NCI-H1048 (cell line): ENCODE data around the gene PIM2.
"Not testable (repeated sequence)": the region's sequence is repeated elsewhere in the genome, so short reads cannot be mapped to it uniquely, and the experiment has no call there.

Source experiments
- DNase-seq: peaks from one replicate; lab custom pipeline; 2025; lab: John Stamatoyannopoulos, UW

PIM2 gene

DNA sequence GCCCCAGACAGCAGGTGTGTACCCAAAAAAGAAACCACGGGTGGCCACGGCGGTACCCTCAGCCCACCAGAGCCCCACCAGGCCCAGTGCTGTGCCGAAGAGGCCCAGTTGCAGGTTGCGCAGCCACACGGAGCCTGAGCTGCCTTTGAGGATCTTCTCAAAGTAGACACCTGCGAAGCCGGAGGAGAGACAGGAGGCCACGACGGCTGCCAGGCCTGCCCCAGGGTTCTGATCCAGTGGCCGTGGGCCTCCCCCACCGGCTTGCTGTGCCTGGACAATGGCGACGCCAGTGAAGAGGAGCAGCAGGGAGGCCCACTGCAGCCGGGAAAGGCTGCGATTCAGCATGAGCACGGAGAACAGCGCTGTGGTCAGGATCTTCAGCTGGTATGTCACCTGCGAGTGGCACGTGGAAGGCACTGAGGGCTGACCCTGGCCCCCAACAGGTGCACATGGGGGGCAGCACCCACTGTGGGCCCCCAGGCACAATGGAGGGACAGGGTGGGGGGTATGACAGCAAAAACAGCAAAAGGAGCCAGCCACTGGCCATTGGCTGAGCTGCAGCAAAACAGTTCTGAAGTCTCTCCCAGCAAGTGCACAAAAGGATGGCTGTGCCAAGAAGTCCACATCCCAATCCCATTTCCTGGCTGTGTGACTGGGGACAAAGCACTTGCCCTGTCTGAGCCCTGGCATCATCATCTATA, 13.6 kb downstream of the PIM2 start:
- no peak for DNase-seq

DNA sequence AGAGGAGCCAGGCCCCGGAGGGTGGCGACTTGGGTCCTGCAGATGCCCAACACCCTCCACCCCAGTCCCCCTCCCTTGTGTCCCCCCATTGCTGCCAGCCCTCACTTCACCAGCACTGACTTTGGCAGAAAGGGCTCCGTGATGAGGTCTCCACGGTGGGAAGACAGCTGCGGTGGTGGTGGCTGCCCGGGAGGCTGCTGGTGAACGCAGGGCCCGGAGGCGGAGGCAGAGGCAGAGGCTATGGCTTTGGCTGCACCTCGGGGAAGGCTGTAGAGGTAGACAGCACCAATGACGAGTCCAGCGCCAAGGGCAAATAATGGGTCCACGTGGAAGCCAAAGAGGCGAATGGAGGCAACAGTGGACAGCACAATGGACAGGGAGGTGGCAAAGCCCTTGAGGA, 14.2 kb downstream of the PIM2 start:
- no peak for DNase-seq

DNA sequence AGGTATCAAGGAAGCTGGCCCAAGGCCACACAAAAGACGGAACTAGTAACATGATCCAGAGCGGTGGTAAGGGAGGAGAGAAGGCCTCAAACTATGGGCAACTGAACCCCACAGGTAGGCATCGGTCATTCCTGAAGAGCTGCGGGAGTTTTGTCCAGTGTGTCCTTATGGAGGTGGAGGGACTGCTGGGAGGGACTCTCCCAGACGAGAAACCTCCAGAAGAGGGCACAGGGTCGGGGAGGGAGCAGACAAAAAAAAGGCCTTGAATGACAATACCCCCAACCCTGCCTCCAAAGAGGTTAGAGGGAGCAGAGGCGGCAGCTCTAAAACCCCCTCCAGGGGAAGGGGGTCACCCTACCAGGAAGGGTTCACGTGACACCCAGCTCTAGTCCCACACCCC, 14.6 kb downstream of the PIM2 start:
- no peak for DNase-seq

DNA sequence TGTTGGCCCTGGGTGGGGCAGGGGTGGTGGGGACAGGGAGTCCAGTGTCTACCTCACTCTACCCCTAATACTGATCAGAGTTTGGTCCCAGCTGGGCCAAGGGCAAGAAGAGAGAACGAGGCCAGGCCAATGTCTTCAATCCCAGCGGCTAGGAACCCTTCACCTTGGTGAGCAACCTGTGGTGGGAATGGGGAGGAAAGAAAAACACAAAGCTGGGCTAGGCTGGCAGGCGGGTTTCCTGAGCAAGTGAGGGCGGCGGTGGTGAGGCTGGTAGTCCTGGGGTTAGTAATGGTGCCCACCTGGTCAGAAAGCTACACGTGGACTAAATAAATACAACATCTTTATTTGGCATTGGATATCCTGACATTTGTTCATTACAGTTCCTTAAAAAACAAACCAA, 15.5 kb downstream of the PIM2 start:
- no peak for DNase-seq

DNA sequence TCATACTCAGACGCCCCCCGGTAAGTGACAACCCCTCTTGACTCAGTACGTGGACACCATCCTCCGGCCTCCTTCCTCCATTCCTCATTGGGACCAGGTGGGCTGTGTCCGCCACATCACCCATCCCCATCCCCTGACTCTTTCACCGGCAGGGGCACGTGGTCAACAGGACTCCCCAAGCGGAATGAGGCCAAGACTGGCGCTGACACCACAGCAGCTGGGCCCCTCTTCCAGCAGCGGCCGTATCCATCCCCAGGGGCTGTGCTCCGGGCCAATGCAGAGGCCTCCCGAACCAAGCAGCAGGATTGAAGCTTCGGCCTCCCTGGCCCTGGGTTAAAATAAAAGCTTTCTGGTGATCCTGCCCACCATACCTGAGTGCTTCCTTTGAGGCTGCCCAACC, 16.0 kb downstream of the PIM2 start:
- DNase-seq = no peak

DNA sequence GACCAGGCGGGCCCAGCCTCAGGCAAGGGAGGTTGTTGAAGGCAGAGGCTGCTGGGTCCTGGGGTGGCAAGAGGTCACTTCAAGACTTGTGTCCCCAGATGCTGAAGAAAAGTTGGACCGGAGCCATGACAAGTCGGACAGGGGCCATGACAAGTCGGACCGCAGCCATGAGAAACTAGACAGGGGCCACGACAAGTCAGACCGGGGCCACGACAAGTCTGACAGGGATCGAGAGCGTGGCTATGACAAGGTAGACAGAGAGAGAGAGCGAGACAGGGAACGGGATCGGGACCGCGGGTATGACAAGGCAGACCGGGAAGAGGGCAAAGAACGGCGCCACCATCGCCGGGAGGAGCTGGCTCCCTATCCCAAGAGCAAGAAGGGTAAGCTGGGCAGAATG, 16.7 kb downstream of the PIM2 start:
- DNase-seq = no peak

DNA sequence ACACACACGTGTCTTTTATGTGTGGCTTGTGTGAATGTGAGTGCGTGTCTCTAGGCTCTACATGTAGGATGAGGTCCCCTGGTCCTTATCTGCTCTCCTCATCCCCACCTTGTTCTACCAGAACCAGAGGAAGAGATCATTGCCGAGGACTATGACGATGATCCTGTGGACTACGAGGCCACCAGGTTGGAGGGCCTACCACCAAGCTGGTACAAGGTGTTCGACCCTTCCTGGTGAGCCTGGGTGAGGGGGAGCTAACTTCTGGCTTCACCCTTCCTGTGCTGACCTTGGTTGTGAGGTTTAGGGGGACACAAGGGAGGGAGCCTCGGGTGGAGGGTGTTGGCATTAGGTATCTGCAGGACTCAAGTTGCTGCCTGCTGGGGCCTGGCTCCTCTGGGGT, 17.8 kb downstream of the PIM2 start:
- DNase-seq = no peak

DNA sequence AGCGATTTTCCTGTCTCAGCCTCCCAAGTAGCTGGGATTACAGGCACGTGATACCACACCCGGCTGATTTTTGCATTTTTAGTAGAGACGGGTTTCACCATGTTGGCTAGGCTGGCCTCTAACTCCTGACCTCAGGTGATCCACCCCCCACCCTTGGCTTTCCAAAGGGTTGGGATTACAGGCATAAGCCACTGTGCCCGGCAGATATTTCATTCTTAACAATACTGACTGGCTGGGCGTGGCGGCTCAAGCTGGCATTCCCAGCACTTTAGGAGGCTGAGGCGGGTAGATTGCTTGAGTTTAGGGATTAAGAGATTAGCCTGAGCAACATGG, 19.8 kb downstream of the PIM2 start:
- DNase-seq = no peak

DNA sequence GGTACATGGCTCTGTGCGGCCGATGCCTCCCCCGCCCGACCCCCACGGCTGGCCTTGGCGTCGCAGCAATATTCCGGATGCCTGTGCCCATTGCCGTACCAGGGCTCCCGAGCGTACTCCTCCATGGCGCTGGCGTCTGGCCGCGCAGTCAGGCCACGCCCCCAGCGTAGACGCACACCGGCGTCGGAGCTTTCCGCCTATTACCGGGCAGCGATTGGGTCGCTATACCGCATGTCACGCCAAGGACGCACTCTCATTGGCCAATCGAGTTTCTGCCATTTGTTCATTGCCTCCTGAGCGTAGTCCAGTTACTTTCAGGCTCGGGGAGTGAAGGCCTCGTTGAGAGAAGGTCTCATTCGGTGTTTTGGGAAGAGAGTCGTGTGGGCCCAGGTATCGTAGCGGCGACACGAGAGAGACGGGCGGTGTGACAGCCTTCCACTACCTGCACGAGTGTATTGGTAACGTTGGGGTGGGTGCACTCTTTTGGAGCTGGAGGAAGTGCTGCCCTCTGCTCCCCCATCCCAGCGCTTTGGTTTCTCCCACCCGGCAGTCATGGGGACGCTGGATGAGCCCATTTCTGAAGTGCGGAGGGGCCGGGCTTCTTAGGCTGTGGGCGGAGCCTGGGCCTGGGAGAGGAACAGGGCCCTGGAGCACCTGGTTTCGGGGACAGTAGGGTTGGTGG, 21.1 kb downstream of the PIM2 start, which contains the start of the genes PQBP1 and TIMM17B:
TSS of gene PQBP1 (plus strand) at position 306 of the 682 bp plus-strand sequence. CDS start 580 bp downstream, outside the sequence.
TSS of gene TIMM17B (minus strand) at position 144 of the 682 bp plus-strand sequence. CDS start at position 125, 19 bp downstream.
- peak; percentile 72 for DNase-seq

DNA sequence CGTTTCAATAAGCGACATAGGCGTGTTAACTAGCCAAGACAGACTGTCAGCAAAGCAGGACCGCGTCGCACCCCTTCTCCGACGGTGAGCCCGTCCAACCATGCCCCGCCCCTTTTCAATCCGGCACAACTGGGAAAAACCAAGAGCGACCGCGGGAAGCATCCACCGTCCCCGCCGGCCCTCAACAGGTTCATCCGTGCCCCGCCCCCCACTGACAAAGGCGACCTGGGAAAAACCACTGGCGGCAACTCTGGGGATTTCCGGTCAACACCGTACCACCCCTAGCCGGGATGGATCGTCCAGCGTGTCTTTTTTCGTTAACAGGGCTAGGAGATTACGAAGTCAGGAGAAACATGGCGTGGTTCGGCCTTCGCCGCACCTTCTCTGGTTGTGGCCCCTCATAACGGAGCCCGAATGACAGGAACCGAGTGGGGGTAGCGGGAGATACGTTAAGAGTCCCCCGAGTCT, 21.6 kb downstream of the PIM2 start:
- peak; percentile 43 for DNase-seq

DNA sequence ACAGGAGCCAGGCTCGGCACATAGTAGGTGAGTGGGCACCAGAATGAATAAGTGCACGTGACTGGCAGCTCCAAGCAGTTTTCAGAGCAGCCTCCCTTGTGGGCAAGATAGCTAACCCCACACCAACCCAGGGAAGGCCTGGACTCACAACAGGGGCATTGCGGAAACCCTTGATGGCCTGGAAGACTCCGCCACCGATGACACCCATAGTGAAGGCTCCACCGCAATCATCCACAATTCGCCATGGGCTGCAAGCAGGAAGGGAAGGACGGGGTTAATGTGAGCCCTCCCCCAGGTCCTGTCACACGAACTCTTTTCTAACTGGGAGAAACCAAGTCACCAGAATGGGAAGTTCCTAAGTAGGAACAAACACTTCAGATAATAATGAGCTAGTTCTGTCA, 22.2 kb downstream of the PIM2 start:
- peak; percentile 1 for DNase-seq

DNA sequence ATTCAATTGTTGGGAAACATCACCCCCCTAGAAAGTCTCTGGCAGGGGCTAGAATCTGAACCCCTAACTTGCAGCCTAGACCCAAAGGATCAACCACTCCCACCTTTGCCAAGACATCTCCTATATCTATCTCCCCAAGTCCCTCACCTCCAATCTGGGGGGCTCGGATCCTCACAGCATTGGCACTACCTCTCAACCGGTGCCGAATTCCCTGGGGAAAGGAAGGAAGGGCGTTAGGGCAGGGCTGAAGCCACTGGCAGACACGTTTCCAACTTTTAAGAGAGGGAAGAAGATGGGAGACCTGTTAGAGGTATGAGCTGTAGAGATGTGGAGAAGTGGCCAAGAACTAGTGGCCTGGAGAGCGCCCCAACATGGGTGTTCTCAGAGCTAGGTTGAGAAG, 23.9 kb downstream of the PIM2 start:
- no peak for DNase-seq

DNA sequence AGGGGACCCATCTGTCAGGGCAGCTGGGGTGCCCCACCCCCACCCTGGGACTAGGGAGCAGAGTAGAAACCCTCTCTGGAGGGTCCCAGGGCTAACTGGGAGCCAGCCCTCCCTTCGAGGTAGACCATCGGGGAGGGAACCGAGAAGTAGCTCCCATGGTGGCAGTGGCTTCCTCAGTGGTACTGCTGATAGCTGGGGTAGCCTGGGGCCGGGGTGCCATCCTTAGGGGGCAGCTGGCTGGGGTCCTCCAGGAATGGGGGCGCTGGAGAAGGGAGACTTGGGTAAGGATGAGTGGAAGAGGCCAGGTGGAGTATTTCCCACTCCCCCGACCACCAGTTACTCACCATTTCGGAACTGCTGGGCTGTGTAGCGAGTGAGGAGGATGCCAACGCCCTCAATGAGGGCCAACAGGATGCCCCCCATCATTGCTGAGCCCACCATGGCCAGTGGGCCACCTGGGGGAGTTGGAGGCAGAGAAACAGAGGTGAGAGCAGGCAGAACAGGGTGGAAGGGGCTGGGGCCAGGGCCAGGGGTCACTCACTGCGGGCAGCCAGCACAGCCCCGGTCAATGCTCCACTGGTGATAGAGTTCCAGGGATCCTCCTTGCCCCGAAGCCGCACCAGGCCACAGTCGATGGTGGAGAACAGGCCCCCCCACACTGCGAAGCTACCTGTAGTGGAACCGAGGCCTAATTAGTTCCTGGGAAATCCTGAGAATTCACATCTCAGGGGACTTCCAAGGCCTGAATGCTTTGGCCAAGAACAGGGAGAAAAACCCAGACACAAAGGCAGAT, 25.1 kb downstream of the PIM2 start:
- no peak for DNase-seq

DNA sequence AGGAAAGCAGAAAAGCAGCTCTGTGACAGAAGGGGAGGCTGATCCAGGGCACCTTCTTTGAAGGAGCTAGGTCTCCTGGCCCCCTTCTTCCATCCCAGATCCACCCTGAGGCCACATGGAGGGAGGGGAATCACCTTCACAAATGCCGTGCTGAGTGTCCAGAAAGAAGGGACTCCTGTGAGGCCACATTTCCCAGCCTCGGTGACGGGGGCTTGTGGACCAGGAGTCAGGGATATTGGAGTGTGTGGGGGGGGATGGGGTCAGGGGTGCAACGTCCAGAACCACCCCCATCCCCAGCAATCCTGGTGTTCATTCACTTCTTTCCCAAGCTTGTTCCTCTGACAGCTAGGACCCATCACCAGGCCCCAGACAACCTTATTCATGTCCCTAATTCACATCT, 25.9 kb downstream of the PIM2 start:
- DNase-seq = no peak

DNA sequence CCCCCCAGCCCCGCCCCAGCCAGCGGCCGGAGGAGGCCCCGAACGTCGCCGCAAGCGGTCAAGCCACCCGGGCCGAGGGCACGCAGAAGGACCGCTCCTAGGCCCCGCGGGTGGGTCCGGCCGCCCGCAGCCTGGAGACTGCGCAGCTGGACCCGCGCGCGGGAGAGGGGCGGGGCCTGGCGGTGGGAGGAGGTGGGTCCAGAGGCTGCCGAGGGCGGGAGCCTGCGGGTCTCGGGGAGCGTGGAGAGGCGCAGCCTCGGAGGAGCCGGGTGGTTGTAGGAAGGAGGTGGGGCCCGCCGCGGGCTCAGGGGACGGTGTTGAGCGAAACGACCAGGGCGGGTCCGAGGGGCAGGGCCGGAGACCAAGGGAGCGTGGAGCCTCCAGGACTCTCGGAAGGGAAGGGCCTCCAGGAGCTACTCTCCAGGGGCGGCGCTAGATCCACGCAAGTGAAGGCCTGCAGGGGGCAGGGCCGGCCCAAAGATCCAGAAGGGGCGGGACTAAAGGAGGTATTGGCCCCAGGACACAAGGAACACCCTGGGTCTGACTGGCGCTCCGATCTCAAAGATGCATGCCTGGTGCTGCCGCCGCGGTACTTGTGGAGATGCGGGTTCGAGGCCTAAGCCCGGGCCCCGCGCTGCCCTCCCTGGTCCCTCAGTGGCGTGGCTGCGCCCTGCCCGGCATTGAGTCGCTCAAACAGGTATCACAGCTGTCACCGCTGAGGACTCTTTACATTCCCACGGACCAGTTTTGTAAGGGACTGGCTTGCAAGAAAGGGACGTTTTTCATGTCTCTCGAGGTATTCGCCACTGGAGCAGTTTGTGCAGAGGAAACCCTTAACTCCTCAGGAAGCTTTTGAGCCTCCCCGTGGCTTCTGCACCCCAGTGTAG, 27.2 kb downstream of the PIM2 start:
- peak; percentile 51 for DNase-seq

DNA sequence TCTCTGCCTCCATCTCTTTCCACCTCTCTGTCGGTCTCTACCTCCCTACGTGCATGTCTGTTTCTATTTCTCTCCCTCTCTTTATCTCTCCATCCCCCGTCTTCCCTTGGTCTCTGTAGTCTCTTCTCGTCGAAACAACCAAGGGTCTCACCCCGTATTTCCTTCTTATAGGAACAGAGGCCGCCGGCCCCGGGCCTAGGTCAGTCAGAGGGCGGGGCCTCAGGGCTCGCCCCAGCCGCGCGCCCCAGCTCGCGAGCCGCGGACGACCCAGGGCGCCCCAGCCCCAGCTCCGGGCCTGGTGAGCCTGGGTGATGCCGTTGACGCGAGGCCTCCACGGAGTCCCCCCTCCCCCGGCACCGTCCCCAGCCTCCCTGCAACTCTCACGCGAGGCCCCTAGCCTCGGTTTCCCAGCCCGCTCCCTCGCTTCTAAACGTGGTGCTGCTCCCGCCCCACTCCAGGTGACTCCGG, 27.9 kb downstream of the PIM2 start:
- DNase-seq = no peak

DNA sequence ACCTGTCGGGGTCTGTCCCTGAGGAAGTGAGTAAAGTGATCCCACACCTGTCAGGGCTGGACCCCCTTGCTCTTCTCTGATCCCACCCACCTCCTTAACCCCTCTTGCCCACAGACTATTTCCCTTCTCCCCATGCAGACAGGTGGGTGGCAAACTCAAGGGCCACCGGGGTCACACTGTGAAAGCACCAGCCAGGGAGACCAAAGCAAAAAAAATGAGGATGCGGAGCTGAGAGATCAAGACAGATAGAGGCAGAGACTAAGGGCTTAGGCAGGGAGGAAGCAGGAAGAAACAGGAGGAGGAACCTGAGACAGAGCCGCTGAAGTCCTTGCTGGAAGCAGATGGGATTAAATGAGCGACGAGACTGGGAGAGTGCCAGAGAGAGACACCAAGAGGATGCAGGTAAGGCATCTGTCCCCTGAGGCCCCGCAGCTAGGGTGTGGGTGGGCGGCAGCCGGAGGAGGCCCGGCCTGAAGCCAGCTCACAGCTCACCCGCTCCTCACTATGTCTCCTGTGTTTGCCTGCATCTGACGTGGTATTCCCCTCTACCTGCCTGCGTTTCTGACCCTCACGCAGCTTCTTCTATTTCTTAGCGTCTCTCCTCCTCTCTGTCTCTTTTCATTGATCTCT, 28.4 kb downstream of the PIM2 start:
- DNase-seq = no peak

DNA sequence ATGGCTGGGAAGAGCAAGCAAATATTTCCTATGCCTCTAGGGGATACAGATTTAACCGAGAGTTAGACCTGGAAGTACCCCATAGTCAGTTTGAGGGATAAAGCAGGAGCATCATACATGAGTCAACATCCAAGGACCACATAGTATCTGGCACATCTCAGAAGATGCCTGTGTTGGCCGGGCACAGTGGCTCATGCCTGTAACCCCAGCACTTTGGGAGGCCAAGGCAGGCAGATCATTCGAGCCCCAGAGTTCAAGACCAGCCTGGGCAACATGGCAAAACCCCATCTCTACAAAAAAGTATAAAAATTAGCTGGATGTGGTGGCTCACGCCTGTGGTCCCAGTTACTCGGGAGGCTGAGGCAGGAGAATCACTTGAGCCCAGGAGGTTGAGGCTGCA, 32.2 kb downstream of the PIM2 start:
- not testable (repeated sequence) for DNase-seq

DNA sequence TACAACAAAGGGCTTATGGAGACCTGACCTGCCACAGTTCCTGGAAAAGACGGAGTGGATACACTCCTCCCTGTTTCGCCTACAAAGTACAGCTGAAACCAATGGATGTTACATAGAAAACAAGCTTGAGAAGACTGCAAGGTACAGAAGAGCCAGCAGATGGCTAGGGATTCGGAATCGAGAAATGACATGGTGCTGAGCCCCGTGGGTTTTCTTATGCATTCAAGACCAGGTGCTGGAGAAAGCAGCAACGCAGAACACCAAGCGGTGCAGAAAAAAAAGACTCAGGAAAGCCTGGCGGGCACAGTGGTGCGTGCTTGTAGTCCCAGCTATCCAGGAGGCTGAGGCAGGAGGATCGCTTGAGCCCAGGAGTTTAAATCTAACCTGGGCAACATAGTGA, 35.1 kb downstream of the PIM2 start:
- DNase-seq = no peak

DNA sequence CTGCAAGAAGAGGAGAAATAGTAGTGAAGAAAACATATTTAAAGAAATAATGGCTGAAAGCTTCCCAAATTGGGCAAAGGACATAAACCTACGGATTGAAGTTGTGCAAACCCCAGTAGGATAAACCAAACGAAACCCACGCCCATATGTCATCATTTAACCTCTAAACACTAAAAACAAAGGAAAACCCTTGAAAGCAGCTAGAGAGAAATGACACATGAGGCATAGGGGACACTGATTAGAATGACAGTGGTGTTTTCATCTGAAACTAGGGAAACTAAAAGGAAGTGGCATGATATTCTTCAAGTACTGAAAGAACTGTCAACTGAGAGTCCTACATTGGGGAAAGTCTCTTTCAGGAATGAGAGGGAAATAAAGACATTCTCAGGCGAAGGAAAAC, 41.9 kb downstream of the PIM2 start:
- not testable (repeated sequence) for DNase-seq

DNA sequence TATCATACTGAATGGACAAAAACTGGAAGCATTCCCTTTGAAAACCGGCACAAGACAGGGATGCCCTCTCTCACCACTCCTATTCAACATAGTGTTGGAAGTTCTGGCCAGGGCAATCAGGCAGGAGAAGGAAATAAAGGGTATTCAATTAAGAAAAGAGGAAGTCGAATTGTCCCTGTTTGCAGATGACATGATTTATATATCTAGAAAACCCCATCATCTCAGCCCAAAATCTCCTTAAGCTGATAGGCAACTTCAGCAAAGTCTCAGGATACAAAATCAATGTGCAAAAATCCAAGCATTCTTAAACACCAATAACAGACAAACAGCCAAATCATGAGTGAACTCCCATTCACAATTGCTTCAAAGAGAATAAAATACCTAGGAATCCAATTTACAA, 46.8 kb downstream of the PIM2 start:
- DNase-seq = not testable (repeated sequence)
